Measurements from ENCODE around the gene A4GALT. TPM values are rescaled to one million over a fixed set of nuclear protein-coding genes. Genes with fewer than 3 reads are reported as not detected.
A peak's percentile ranks its signal among the peaks of the same experiment; 100 is the strongest.

The A4GALT gene
- total RNA-seq, 1 donor: 22.2 TPM

DNA sequence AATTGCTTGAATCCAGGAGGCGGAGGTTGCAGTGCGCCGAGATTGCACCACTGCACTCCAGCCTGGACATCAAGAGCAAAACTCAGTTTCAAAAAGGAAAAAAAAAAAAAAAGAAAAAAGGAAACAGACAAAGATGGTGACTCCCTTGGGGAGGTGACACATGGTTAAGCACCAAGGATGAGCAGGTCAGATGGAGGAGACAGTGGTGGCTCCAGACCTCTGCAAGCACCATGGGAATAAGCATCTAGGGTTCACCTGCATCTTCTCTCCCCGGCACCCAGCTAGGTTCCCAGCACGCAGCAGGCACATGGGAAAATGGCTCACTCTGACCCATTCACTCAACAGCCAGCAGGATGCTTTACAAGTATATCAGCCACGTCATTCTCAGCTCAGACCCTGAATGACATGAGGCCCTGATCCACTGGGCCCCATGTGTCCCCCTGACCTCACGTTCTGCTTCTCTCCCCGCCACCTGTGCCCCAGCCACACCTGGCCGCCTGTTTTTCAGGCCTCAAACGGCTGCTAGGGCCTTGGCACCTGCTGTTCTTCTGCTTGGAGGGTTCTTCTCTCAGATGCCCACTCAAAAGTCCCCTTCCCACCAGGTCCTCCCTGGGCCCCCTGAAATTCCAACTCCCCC, 24.2 kb downstream of the A4GALT start:
- H3K4me3 ChIP-seq (ENCODE audit: low read depth, low read length): no peak overlapping the region
- no peak for DNase-seq (ENCODE audit: low read depth)
- TF ChIP-seq CTCF (IDR thresholded peaks at IDR 0.05; ENCODE audit: insufficient read depth, low read length): no peak

DNA sequence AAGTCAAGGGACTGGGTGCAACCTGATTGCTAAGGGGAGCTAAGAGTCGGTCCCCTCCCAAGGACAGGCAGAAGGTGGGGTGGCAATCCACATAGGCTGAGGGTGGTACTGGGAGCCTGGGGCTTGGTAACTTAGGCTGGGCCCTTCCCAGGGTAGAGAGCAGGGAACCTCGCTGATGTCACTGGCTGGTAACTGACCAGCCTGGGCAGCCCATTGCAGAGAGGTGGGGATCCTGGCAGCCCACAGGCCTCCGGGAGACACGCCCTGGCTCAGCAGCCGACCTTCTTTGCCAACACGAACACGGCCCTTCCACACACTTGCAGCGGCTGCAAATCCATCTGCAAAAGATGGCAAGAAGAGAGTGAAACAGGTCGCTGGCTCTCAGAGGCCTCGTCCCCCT, 25.4 kb downstream of the A4GALT start:
- peak; percentile 30 for DNase-seq (ENCODE audit: low read depth)
- no peak for TF ChIP-seq CTCF (IDR thresholded peaks at IDR 0.05; ENCODE audit: insufficient read depth, low read length)
- no peak overlapping the region for H3K4me3 ChIP-seq (ENCODE audit: low read depth, low read length)

- H3K4me3 ChIP-seq (ENCODE audit: low read depth, low read length): no peak overlapping the region
- no peak for TF ChIP-seq CTCF (IDR thresholded peaks at IDR 0.05; ENCODE audit: insufficient read depth, low read length)
- no peak for DNase-seq (ENCODE audit: low read depth)
Observed at GRCh38 chr22:42693763-42694683, 26.6 kb downstream of the A4GALT start.

GRCh38 chr22:42693055-42693762, 27.5 kb downstream of the A4GALT start:
- no peak for TF ChIP-seq CTCF (IDR thresholded peaks at IDR 0.05; ENCODE audit: insufficient read depth, low read length)
- no peak for DNase-seq (ENCODE audit: low read depth)
- no peak overlapping the region for H3K4me3 ChIP-seq (ENCODE audit: low read depth, low read length)

DNA sequence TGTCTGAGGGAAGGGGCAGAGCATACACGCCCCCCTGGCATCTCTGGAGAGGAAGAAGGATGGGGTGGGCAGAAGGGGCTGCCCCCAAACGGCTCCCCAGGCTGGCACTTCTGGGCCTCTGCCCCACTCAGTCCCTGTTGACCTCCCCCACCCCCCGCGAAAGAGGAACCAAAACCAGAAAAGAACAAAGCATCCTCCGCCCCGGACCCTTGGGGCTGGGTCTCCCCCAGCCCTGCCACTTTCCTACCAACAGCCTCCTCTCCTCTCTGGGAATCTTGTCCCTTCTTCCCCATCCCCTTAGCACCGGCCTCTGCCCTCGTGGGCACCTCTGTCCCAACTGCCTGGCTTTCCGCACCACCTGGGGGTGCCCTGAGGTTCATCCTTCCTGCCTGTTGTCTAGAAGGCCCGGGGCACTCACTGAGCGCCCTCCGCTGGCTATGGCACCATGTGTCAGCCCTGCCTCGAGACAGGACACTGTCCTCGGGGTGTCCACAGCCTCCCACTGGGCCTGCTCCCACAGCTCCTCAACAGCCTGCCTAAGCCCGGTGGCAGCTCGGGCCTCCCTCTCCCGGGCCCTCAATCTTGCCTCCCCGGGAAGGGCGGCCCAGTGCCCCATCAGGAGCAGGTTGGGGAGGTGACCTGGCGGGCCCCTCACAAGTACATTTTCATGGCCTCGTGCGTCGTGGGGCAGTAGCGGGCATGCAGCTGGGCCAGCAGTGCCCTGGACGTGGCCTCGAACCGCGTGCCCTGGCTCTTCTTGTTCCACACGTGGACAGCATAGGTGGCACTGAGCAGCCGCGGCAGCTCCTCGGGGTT, 28.2 kb downstream of the A4GALT start:
- no peak for DNase-seq (ENCODE audit: low read depth)
- no peak overlapping the region for H3K4me3 ChIP-seq (ENCODE audit: low read depth, low read length)
- no peak for TF ChIP-seq CTCF (IDR thresholded peaks at IDR 0.05; ENCODE audit: insufficient read depth, low read length)

GRCh38 chr22:42691440-42691839, 29.2 kb downstream of the A4GALT start:
- no peak overlapping the region for H3K4me3 ChIP-seq (ENCODE audit: low read depth, low read length)
- TF ChIP-seq CTCF (IDR thresholded peaks at IDR 0.05; ENCODE audit: insufficient read depth, low read length): no peak
- DNase-seq (ENCODE audit: low read depth): no peak

Data from fibroblast of the aortic adventitia (primary cell).